ENCODE results near the gene NPAS3. TPM values are rescaled to one million over a fixed set of nuclear protein-coding genes. Genes with fewer than 3 reads are reported as not detected.

The NPAS3 gene
- total RNA-seq, 1 donor from 2014 or later = 0.05 TPM

DNA sequence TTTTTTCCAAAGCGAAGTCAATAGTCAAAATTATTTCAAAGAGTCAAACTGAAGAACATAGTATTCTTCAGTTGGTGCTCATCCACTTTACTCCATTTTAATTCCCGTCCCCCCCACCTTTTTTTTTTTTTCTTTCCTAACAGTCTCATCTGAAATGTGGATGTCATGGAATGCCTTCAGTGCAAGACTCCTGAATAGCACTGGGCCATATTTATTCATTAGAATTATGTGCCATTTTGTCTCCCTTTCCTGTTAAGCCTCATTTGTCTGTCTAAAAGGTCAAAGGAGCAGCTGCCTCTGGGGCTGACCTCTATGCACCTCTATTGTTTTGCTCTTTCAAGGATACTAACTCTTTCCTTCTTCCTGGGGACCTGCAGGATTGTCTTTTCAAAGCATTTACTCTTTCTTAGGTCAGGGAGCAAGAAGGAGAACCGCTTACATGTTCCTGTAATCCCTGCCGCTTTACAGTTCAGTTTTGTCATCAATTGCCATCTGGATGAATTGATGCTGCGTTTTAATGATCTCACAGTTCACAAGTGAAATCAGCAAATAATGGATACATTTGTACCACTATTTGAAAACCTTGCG is 310.6 kb downstream of the NPAS3 start:
- intact Hi-C loops (cut with micrococcal nuclease) = no loop called here

DNA sequence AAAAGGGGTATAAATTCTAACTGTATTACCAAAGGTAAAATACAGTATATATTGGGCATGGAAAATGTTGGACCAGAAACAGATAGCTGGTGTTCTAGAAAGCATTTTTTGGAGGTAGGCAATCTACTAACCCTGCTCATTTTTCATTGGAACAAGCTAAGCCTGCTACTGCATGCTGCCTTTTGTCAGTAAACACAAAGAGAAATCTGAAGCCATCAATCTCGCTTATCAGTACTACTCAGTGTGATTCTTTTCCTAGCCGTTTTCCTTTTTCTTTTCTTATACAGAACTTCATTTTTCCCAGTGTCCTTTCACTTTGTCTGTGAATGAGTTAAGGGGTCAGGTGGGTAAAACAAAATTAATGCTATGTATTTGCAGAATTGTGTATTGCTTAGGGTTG is 312.3 kb downstream of the NPAS3 start:
- intact Hi-C loops (cut with micrococcal nuclease) = no loop called here

DNA sequence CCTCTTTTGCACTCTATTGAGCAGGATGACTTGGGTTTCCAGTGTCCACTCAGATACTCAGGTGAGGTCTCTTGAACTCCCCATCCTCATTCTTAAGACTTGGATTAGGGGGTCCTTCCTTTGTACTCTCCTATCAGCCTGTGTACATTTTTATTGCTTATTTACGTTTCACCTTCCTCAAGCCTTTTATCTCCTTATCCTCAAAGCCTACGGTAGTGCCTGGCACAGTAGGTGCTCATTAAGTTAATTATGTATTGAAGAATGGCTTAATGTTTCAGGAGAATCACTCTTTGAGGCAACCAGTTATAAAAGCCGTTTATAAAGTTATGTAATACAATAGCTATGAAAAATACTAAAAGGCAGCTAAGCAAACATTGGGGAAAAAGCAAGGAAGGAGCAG is 315.7 kb downstream of the NPAS3 start:
- intact Hi-C loops (cut with micrococcal nuclease) = no loop called here

DNA sequence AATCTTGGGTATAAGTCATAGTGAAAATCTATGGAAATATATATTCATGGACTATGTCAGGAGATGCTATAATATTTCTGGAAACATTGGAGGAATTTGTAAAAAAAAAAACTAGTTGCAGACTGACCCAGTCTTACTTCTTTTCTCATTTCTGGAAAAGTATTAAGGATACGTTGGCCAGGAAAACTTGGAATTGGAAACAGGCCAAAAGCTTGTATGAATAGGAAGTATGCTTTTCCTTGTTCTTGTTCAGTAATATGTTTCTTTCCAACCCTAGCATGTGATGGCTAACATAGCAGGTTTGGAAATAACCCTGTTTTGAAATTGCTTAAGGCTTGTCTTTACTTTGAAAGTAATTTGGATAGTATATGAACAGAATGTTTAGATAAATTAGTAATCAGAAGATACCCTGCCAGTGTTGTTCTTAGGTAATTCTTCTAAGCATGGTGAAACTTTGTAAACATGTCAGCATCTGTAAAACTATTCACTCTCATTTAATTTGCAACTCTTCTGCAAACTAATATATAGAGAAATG is 316.2 kb downstream of the NPAS3 start:
- intact Hi-C loops (cut with micrococcal nuclease) = no loop called here

DNA sequence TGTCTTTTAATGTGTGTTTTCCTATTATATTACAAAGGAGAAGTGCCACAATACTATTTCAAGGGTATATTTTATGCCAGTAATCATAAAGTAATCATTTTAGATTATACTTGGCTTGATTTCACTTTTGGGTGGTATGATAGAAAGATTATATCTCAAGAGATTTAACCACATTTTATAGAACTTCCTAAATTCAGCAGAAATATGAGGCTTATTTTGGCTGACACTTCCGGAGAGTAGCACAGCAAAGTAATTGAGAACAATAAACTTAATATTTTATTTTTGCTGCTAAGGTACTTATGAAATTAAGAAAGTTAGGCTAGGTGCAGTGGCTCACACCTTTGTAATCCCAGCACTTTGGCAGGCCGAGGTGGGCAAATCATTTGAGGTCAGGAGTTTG is 319.1 kb downstream of the NPAS3 start:
- intact Hi-C loops (cut with micrococcal nuclease) = no loop called here

DNA sequence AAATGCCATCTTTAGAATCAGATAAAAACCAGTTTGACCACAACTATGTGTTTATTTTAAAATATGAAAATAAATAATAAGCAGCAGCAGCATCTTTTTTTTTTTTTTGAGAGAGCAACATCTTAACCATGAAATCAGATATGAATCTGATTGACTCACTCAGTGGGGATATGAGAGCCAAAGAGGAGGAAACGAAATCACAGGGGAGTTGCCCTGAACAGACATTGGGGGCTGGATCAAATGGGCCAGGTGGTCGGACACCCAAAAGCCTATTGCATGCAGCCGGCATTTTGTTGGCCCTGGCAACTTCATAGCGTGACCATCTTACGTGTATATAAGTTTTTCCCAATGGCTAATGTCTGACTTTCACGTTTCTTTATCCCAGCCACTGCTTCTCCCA is 321.1 kb downstream of the NPAS3 start:
- intact Hi-C loops (cut with micrococcal nuclease) = no loop called here

DNA sequence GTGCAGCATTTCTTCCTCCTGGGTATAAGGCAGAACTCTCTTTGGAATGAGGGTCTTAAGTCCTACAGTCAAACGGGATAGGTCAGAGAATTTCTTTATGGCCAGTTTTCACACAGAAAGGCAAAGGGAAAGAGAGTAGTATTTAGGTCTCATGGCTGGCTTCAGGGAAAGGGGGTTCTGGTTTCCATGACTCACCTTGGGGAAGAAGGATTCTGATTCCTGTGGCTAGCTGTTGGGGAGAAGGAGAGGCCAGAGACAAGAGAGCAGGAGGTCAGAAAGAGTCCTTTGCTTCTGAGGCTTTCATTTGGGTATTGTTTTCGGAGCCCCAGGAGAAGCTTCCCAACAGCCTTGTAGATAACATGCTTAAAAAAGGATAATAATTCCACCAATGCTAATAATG is 332.5 kb downstream of the NPAS3 start:
- intact Hi-C loops (cut with micrococcal nuclease) = no loop called here

DNA sequence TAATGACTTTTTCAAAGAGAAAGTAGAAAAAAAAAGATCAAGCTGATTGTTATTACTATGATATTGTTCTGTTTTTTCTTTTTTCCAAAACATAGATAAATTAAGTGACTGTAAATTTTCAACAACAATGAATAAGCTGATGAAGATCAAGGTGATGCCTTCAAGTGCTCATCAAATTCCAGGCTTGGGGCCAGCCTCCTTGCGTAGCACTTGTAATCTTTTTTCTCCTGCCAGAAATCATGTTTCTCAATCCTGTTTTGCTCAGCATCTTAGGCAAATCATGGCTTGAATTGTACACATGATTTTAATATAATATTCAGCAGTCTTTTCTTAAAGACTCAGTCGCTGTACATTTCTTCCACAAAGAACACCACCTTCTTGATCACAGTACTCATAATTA is 333.2 kb downstream of the NPAS3 start:
- intact Hi-C loops (cut with micrococcal nuclease) = no loop called here

DNA sequence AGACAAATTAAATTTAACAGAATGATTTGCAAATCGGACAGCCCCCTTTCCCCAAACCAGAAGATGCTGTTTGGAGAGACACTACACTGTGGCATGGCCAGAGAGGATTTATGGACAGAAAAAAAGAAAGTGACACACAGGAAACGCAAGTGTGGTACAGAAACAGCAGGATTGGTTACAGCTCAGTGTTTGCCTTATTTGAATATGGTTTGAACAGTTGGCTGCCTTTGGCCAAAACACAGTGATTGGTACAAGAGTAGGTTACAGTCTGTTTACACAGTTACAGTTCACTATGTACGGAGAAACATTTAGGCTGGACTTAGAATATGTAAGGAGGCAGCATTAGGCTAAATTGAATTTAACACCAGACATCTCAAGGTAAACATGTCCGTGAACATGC is 335.3 kb downstream of the NPAS3 start:
- intact Hi-C loops (cut with micrococcal nuclease) = no loop called here

DNA sequence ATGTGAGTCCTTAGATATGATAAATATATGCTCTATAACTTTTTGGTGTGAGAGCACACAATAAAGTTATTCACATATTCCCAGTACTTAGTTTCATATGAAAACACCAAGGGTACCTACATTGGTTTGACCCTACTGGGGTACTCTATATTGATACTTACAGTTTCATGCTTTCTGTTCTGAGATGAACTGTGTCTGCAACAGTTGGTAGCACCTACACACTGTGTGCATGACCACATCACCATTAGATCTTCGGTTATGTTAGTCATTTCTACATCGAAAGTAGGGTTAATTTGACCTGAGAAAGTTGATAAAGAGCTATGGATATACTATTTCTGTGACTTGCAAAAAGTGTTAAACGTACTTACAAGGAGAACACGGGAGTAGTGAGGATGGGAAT is 337.2 kb downstream of the NPAS3 start:
- intact Hi-C loops (cut with micrococcal nuclease) = no loop called here

DNA sequence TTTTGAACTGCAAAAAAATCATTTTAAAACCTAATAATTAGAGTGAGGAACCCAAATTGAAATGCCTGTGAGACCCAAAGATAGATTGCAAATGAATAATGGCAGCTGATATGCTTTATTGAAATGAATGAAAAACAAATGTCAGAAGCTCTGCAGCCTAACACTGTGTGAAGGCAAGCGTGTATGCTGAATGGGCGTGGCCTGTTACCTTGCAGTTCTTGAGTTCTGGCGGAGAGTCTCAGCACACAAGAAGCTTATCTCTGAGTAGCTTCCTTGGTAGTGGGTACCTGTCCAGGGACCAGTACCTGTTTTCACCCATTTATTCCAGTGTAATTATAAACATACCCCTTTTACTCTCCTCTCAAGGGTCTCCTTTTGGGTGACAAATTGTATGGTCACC is 341.2 kb downstream of the NPAS3 start:
- intact Hi-C loops (cut with micrococcal nuclease) = no loop called here

DNA sequence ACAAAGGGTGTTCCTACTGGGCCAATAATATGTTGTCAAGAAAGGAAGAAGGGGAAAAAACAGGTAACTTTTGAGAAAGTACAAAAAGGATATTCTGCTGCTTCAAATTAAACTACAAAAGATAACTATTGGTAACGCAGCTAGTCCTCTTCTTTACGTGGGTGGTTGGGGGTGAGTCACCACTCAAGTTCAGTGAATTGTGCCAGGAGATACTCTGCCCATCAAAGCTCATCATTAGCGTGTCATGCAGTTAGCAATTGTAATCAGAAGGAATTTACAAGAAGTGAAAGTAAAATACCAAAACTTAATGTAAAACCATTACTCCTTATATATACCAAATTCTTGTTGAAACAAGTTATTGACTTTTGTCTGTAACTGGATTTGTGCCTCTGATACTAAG is 342.0 kb downstream of the NPAS3 start:
- intact Hi-C loops (cut with micrococcal nuclease) = no loop called here

DNA sequence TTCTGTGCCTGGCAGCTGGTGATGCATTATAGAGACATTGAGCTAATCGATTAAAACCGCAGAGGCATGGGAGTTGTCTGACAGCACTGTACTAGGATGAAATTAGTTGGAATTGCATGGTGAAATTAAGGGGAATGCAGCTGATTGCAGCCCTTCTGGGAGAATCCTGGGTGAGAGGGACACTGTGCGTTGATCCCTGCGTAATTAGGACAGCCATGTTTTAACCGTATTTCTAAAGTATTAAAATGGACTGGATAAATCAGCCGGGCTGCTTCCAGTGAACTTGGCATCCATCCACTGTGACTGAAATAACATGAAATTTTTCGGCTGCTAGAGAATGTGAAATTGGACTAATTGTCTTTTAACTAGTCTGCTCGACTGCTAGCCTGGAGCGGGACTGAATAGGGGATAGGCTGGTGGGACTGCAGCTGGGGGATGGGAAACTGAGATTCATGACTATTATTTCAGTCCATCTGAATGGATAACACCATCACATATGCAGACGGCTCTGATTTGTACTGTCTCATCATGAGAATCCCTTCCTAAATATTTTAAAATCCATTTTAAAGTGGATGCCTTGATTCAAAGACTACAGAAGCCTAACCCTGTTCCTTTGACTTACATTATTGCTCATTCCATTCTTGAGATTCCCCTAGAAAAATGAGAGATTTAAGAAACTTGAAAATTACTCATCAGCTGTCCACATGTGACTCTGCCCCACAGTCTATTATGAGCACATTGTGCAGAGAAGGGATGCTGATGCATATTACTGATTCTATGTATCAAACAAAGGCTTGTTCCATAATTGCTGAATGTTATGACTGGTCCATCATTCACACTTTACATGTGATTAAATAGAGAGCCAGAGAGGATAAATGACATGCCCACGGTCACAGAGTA is 343.9 kb downstream of the NPAS3 start:
- intact Hi-C loops (cut with micrococcal nuclease) = no loop called here

DNA sequence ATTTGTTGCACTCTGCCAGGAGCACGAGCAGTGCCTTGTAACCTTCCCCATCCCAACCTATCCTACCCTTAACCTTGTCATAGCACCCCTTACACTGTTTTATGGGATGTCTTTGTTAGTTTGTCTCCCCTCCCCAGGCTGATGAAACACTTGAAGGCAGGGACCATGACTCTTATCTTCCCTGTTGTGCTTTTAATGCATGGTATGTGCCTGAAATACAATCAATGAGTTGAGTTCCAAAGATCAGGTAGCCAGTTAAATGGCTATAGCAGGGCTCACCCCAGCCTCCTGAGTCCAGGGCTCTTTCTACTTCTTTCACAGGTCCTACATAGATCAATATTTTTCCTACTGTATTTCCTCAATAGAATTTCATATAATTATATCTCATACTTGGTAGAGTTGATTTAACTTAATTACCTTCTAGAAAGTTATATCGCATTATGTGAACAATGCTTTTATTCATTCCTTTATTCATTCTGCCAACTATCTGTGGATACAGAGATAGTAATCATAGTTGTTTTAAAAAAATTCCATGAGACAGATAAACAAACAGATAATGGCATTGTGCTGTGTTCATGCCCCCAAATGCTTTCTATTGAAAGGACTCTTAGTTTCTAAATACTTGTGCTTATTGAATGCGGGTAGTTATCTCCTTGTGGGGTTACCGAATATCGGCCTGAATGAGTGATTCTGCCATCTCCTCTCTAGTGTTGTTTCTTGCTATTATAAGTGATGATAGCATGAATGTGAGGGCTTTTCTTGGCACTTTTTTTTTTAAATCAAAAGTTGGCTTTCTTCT is 347.4 kb downstream of the NPAS3 start:
- intact Hi-C loops (cut with micrococcal nuclease) = no loop called here

DNA sequence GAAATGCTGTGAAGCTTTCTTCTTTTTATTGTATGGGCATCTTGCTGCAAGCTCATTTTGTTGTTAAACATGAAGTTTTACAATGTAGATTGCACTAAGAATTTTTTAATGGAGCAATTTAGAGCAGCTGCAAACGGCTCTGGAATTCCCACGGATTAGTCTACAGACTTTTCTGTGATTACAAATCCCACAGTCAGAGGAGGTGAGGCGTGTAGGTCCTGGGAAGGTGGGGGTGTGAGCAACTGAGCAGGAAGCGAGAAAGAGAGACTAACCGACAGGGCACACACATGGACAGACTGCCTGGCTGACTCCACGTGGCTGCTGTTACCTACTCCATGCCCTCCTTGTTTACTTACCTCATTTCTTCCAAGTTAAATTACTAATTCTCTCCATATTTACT is 348.5 kb downstream of the NPAS3 start:
- intact Hi-C loops (cut with micrococcal nuclease) = no loop called here

DNA sequence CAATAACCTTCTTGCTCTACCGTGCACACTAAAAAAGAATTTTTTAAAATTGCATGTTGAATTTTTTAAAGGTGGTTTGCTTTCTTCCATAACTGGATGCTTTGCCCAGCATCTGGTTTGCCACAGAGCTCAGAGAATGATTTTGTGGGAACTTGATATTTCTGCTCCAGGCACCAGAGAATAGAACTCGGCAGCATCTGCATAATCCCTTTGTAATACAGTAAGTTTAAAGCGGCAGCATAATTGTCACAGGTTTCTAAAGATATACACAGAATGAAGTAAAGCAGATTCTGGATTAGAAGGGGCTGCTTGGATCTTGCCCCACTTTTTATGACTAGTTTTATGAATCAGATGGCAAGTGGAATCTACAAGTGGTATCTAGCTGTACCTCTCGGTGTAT is 352.0 kb downstream of the NPAS3 start:
- intact Hi-C loops (cut with micrococcal nuclease) = no loop called here

DNA sequence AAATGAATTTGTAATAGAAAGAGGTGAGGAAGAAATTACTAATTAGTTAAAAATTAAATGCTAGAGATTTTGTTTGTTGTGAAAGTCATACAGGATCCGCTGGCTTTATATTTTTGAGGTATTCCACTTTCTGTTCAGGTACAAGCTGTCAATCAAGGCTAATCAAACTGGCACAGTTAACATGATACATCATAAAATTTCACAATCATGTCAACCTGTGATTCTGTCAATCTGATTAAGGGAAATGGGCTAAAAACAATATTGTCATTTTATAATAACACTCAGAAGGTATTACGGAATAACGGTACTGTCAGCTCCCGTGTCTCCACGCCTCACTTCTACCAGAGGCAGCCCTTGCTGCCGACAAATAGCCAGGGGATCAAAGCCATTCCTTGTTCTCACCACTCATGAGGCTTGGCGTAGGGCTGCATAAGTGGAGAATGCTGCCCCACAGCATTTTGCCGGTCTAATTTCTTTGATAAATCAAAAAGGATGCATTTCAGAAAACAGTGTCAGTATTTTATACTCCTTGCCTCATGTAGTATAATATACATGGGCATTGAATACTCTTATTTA is 352.9 kb downstream of the NPAS3 start:
- intact Hi-C loops (cut with micrococcal nuclease) = no loop called here

DNA sequence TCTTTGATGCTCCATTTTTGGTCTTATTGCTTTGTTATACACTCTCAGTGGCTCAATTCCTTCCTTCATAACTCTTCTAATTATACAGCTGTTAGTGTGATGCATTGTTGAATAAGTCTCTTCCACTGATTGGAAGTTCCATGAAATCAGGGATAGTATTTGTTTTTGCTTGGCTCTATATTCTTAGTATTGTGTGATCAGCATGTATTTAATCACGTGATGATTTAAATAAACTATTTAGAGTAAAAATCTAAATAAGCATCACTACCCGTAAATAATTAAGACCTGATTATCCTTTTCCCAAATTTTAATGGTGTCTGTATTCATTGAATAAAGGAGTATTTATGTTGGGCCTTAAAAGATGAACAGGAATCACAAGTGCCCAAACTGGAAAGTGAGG is 355.7 kb downstream of the NPAS3 start:
- intact Hi-C loops (cut with micrococcal nuclease) = no loop called here

DNA sequence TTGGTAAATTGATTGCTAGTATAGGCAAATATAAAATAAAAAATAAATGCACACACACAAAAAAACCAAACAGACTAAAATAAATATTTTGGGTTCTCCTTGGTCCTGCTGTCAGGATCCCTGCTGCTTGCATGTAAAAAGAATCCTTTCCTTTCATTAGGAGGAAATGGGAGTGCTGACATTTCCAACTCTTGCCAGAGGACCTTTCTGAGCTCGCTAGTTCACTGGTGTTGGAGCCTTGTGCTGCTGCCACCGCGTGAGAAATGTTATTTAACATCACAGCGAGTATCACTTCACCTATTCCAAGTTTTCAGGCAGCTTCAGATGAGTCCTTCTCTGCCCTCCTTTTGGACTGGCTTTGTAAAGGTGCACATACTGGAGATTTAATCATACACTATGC is 358.9 kb downstream of the NPAS3 start:
- intact Hi-C loops (cut with micrococcal nuclease) = no loop called here

DNA sequence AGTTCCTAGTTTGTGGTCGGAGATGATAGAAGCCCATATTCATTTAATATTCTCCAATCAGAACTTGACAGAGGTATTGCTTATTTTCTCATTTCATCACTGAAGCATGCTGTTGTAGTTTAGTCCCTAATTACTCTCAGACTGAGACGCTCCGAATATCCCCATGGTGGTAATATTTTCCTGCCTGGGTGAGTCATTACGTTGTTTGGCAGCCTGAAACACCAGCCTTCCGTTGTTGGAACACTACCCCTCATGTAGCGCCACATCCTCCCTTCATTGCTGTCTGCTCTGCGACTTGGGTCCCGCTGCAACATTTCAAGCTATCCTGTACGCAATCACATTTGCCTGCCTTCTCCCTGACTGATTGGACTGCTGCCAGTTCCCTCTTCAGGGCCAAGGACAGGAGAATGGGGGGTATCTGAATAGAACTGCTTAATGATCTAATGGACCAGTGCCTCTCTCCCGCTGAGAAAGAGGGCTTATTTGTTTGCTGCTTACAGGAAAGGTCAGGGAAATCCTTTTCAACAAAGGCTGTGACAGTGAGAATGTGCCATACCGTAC is 369.1 kb downstream of the NPAS3 start:
- intact Hi-C loops (cut with micrococcal nuclease) = no loop called here

DNA sequence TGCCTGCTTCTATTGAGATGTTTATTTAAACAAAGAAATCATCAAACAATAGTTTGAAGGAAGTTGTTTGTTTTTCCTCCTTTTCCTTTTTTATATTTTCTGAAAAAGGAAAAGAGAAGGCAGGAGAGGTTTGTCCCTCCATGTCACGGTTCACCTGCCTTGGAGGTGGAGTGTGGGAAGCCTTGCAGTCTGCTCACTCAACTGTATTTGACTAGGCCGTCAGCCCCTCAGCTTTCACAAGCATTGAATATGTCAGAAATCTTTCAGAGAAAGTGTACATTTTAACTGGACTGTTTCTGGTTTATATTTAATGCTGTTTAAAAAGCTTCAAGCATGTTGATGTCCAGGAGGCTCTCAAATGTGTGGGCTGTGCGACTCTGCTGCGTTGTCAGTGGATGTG is 370.4 kb downstream of the NPAS3 start:
- intact Hi-C loops (cut with micrococcal nuclease) = no loop called here
